CD14-positive monocyte (primary cell): ENCODE data around the gene TACC2. TPM values are rescaled to one million over a fixed set of nuclear protein-coding genes. Genes with fewer than 3 reads are reported as not detected.

Experiments
- DNase-seq, 3 donors: peaks; one replicate each; pipeline ENCODE4 v3.0.0-alpha.2; 2011 to 2022
- H2AFZ ChIP-seq: 2 replicates; pipeline ENCODE4 v1.6.0; 2012; ENCODE audit warnings: mild to moderate bottlenecking, low read depth, low read length, inconsistent platforms; ENCODE audit not compliant: insufficient read depth, poor library complexity, severe bottlenecking
- H3K27ac ChIP-seq, 2 donors: 1 replicate in 1 of 2; 2 replicates in 1 of 2; pipeline ENCODE4 v1.5.1; 2012 to 2013; ENCODE audit warnings: low read length in 2 of 2, control low read depth in 1 of 2, inconsistent platforms in 1 of 2, low read depth in 1 of 2, mild to moderate bottlenecking in 1 of 2
- H3K27me3 ChIP-seq, 2 donors: one replicate each; pipeline versions ENCODE4 v1.6.0 to v1.6.1; 2011 to 2013; ENCODE audit warnings: low read length in 2 of 2; ENCODE audit not compliant: control insufficient read depth in 2 of 2, insufficient read depth in 2 of 2
- H3K36me3 ChIP-seq, 2 donors: replicated peaks in 1 of 2; 1 replicate in 1 of 2; 2 replicates in 1 of 2; pipeline versions ENCODE4 v1.5.1 to v1.6.1; 2012 to 2013; ENCODE audit warnings: low read length in 2 of 2, control low read depth in 1 of 2, inconsistent platforms in 1 of 2, mild to moderate bottlenecking in 1 of 2; ENCODE audit not compliant: insufficient read depth in 2 of 2, control insufficient read depth in 1 of 2
- H3K4me1 ChIP-seq, 2 donors: 1 replicate in 1 of 2; 2 replicates in 1 of 2; pipeline versions ENCODE4 v1.5.1 to v1.6.1; 2012 to 2013; ENCODE audit warnings: low read length in 2 of 2, control low read depth in 1 of 2, inconsistent platforms in 1 of 2, mild to moderate bottlenecking in 1 of 2, moderate library complexity in 1 of 2; ENCODE audit not compliant: insufficient read depth in 2 of 2, control insufficient read depth in 1 of 2
- H3K4me2 ChIP-seq: replicated peaks from 2 replicates; pipeline ENCODE3; 2012; ENCODE audit warnings: low read length, moderate library complexity, mild to moderate bottlenecking; ENCODE audit not compliant: poor library complexity, severe bottlenecking; ENCODE audit errors: extremely low read depth
- H3K4me3 ChIP-seq, 3 experiments: fragments of 200-600 bp in 1 of 3; sonication (generic) in 1 of 3; replicated peaks in 1 of 3; 1 replicate in 2 of 3; 2 replicates in 1 of 3; pipeline ENCODE4 v1.5.1; 2011 to 2013; ENCODE audit warnings: low read length in 3 of 3, mild to moderate bottlenecking in 3 of 3, control low read depth in 2 of 3, low read depth in 2 of 3, inconsistent platforms in 1 of 3, moderate library complexity in 1 of 3
- H3K79me2 ChIP-seq: 2 replicates; pipeline ENCODE4 v1.6.0; 2012; ENCODE audit warnings: mild to moderate bottlenecking, control low read depth, inconsistent platforms, low read length, moderate library complexity; ENCODE audit not compliant: insufficient read depth
- H3K9ac ChIP-seq: 2 replicates; pipeline ENCODE4 v1.6.0; 2017; ENCODE audit warnings: low read length, mild to moderate bottlenecking; ENCODE audit not compliant: insufficient read depth, poor library complexity, severe bottlenecking
- H3K9me3 ChIP-seq, 2 donors: replicated peaks in 1 of 2; 1 replicate in 1 of 2; 2 replicates in 1 of 2; pipeline versions ENCODE4 v1.5.1 to v1.6.1; 2012 to 2013; ENCODE audit warnings: low read length in 2 of 2, control low read depth in 1 of 2; ENCODE audit not compliant: control insufficient read depth in 1 of 2, insufficient read depth in 1 of 2
- H4K20me1 ChIP-seq: 2 replicates; pipeline ENCODE4 v1.6.0; 2012; ENCODE audit warnings: mild to moderate bottlenecking, low read length, control low read depth, moderate library complexity; ENCODE audit not compliant: insufficient read depth
- H3K27ac Mint-ChIP-seq, 7 donors: one replicate each; pipeline ENCODE4 v1.8.0; 2020; ENCODE audit warnings: mild to moderate bottlenecking in 7 of 7, mixed read lengths in 7 of 7, moderate library complexity in 6 of 7, inconsistent platforms in 2 of 7
- H3K27me3 Mint-ChIP-seq, 3 donors: one replicate each; pipeline ENCODE4 v1.8.0; 2021 to 2022; ENCODE audit warnings: low read depth in 3 of 3, mild to moderate bottlenecking in 3 of 3, mixed read lengths in 3 of 3, moderate library complexity in 3 of 3, inconsistent platforms in 1 of 3
- H3K36me3 Mint-ChIP-seq, 2 donors: one replicate each; pipeline ENCODE4 v1.8.0; 2020; ENCODE audit warnings: mixed read lengths in 2 of 2, inconsistent platforms in 1 of 2, mild to moderate bottlenecking in 1 of 2
- H3K4me1 Mint-ChIP-seq: one replicate; pipeline ENCODE4 v1.8.0; 2020; ENCODE audit warnings: mild to moderate bottlenecking, mixed read lengths
- H3K4me3 Mint-ChIP-seq, 2 donors: one replicate each; pipeline ENCODE4 v1.8.0; 2020; ENCODE audit warnings: mild to moderate bottlenecking in 2 of 2, mixed read lengths in 2 of 2, moderate library complexity in 1 of 2
- H3K9me3 Mint-ChIP-seq, 7 donors: one replicate each; pipeline ENCODE4 v1.8.0; 2020 to 2022; ENCODE audit warnings: mixed read lengths in 7 of 7, mild to moderate bottlenecking in 6 of 7, moderate library complexity in 6 of 7, inconsistent platforms in 2 of 7
- CTCF ChIP-seq: fragments of 200-600 bp; IDR thresholded peaks from one replicate; pipeline ENCODE4 v1.8.0; 2022; ENCODE audit warnings: antibody characterized with exemption, mild to moderate bottlenecking
- WGBS: methylation state at CpG from one replicate; pipeline ENCODE4 v1.1.5; 2013; ENCODE audit warnings: missing lambda C conversion rate; ENCODE audit not compliant: insufficient coverage; 5-methylcytosine and 5-hydroxymethylcytosine counted together
- intact Hi-C, 2 donors: fragments of 100-400 bp; cut with micrococcal nuclease; formaldehyde crosslinking; loops; one replicate each; pipeline versions ENCODE4 v1.15.0 to v1.15.1; 2023
- polyA plus RNA-seq, 3 donors: library from polyadenylated mRNA; depleted of rRNA in 1 of 3; unstranded in 2 of 3; stranded (reverse) in 1 of 3; fragments of 300-500 nt in 2 of 3; fragments of >200 nt in 1 of 3; fragmentation: Illumina TruSeq in 2 of 3; gene quantifications; 1 replicate in 2 of 3; 2 replicates in 1 of 3; pipeline ENCODE4 v1.2.3, GENCODE V29; 2012 to 2021

Gene TACC2
- polyA plus RNA-seq, 3 donors, result 0.03 TPM; not detected in 2

- H3K4me2 ChIP-seq, result no peak overlapping the region
- TF ChIP-seq CTCF, result no peak
- Mint-ChIP-seq H3K4me3 (no peak overlapping the region), H3K36me3 (no peaks in the 10 kb centered on the region), H3K27ac (no peak overlapping the region), H3K9me3 (peaks cover 0 to 8% (median 3%) of the 10 kb centered on the region in 7 donors), H3K4me1 (no peaks in the 10 kb centered on the region), H3K27me3 (peaks cover 4 to 6% (median 6%) of the 10 kb centered on the region in 3 donors)
- DNase-seq, result no peak
- 66% methylated on average over 5 of the region's 9 CpGs for WGBS
- no peaks in the 10 kb centered on the region for H3K27me3 ChIP-seq
- no peaks in the 10 kb centered on the region for H3K36me3 ChIP-seq
- no peak overlapping the region for H2AFZ ChIP-seq
- no peaks in the 10 kb centered on the region for H3K4me1 ChIP-seq
- H3K4me3 ChIP-seq, result no peak overlapping the region
- intact Hi-C loops, result no loop called here
- no peaks in the 10 kb centered on the region for H4K20me1 ChIP-seq
- H3K9ac ChIP-seq, result no peak overlapping the region
- H3K27ac ChIP-seq, result no peak overlapping the region
- no peaks in the 10 kb centered on the region for H3K79me2 ChIP-seq
- no peaks in the 10 kb centered on the region for H3K9me3 ChIP-seq
These were observed 44.4 kb downstream of the TACC2 start for GRCh38 chr10:122033224-122033926.

GRCh38 chr10:122034149-122034756 lies 45.3 kb downstream of the TACC2 start:
- intact Hi-C loops, result no loop called here
- no peaks in the 10 kb centered on the region for H3K36me3 Mint-ChIP-seq
- no peak for TF ChIP-seq CTCF

More at GRCh38 chr10:122034149-122034756, 45.3 kb downstream of the TACC2 start:
- Histone ChIP-seq H2AFZ (no peak overlapping the region), H3K9me3 (no peaks in the 10 kb centered on the region), H3K79me2 (no peaks in the 10 kb centered on the region), H3K27me3 (no peaks in the 10 kb centered on the region), H3K27ac (no peak overlapping the region), H3K4me1 (no peaks in the 10 kb centered on the region), H4K20me1 (no peaks in the 10 kb centered on the region), H3K4me3 (no peak overlapping the region), H3K9ac (no peak overlapping the region), H3K36me3 (no peaks in the 10 kb centered on the region), H3K4me2 (no peak overlapping the region)
- Mint-ChIP-seq H3K27me3 (peaks cover 4 to 9% (median 6%) of the 10 kb centered on the region in 3 donors), H3K4me3 (no peak overlapping the region), H3K9me3 (peaks cover 0 to 8% (median 3%) of the 10 kb centered on the region in 7 donors), H3K27ac (no peak overlapping the region), H3K4me1 (no peaks in the 10 kb centered on the region)
- no peak for DNase-seq
- WGBS, result 100% methylated on average over 1 of the region's 6 CpGs
